Vagina (tissue), 2 donors: ENCODE data around the gene ZNF407.

Experiments
- CTCF ChIP-seq, 3 experiments: fragments of 450-650 bp in 2 of 3; fragments of 200-600 bp in 1 of 3; sonication (generic) in 1 of 3; IDR thresholded peaks; one replicate each; pipeline ENCODE4 v1.5.1; 2017 to 2019; ENCODE audit warnings: antibody characterized with exemption in 3 of 3, mild to moderate bottlenecking in 2 of 3, moderate library complexity in 2 of 3
- POLR2A ChIP-seq, 2 donors: fragments of 450-650 bp; IDR thresholded peaks; one replicate each; pipeline ENCODE4 v1.6.1; 2017; ENCODE audit warnings: antibody characterized with exemption in 2 of 2, mild to moderate bottlenecking in 2 of 2, moderate library complexity in 2 of 2
- POLR2AphosphoS5 ChIP-seq, 2 donors: sonication (generic); formaldehyde crosslinking; IDR thresholded peaks; one replicate each; pipeline ENCODE4 v1.9.0; 2017; ENCODE audit warnings: antibody characterized with exemption in 2 of 2, mild to moderate bottlenecking in 2 of 2, low read depth in 1 of 2; ENCODE audit not compliant: insufficient read depth in 1 of 2

DNA sequence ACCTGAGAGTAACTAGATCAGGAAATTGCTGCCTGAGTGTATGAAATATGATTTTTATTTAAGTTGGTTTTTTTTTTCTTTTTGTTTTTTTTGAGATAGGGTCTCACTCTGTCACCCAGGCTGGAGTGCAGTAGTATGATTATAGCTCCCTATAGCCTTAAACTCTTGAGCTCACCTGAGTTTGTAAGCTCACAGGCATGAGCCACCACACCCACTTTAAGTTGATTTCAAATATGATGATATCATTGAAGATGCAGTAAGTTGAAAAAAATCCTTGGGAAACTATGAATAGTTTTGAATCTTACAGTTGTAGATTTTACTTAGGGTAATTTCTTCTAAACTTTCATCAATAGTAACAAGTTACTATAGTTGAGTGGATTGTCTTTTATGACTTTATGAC lies 234.7 kb downstream of the ZNF407 start:
- TF ChIP-seq CTCF (IDR thresholded peaks at IDR 0.05), result no peak
- no peak for TF ChIP-seq POLR2AphosphoS5 (IDR thresholded peaks at IDR 0.05; ENCODE audit: insufficient read depth in 1 of 2, low read depth in 1 of 2)
- no peak for TF ChIP-seq POLR2A (IDR thresholded peaks at IDR 0.05)
